Transverse colon (tissue), 3 donors: Measurements from ENCODE around the gene RGS6.

ENCODE experiments used
- POLR2A ChIP-seq: fragments of 450-650 bp; IDR thresholded peaks from one replicate; pipeline ENCODE4 v1.6.1; 2016; ENCODE audit warnings: antibody characterized with exemption, mild to moderate bottlenecking, moderate library complexity
- TF ChIP-seq, protein P1 (sequence below), 5 experiments: fragments of 200-600 bp in 3 of 5; fragments of 450-650 bp in 2 of 5; sonication (generic) in 3 of 5; IDR thresholded peaks; 1 replicate in 2 of 5; 2 replicates in 3 of 5; pipeline ENCODE4 v1.5.1; 2016 to 2017; ENCODE audit warnings: antibody characterized with exemption in 5 of 5, inconsistent platforms in 3 of 5, mild to moderate bottlenecking in 2 of 5, moderate library complexity in 1 of 5

DNA sequence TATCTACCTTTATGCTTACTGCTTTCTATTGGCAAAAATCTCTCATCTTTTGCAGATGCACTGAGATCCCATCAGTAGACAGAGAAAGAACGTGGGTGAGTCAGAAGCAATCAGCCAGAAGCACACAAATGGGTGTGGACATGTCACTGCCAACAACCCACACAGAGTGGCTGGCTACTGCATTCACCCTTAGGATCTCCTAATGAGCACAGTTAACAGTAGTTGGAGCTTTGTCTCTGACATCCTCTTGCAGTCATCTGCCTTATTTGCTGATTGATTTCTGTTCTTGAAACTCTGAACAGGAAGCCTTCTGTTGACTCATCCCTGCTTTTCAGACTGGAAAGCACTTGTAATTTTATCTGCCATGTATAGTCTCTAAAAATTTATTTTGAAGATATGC is 117.2 kb downstream of the RGS6 start:
- TF ChIP-seq, protein P1, sequence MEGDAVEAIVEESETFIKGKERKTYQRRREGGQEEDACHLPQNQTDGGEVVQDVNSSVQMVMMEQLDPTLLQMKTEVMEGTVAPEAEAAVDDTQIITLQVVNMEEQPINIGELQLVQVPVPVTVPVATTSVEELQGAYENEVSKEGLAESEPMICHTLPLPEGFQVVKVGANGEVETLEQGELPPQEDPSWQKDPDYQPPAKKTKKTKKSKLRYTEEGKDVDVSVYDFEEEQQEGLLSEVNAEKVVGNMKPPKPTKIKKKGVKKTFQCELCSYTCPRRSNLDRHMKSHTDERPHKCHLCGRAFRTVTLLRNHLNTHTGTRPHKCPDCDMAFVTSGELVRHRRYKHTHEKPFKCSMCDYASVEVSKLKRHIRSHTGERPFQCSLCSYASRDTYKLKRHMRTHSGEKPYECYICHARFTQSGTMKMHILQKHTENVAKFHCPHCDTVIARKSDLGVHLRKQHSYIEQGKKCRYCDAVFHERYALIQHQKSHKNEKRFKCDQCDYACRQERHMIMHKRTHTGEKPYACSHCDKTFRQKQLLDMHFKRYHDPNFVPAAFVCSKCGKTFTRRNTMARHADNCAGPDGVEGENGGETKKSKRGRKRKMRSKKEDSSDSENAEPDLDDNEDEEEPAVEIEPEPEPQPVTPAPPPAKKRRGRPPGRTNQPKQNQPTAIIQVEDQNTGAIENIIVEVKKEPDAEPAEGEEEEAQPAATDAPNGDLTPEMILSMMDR (IDR thresholded peaks at IDR 0.05) = no peak
- no peak for TF ChIP-seq POLR2A
